Middle frontal gyrus (tissue), 1 donor: ENCODE data around the gene PGRMC2.

Source experiments
- DNase-seq: peaks from one replicate; pipeline ENCODE4 v3.0.0-alpha.2; 2015; ENCODE audit warnings: low spot score; ENCODE audit errors: extremely low spot score

PGRMC2 gene, protein sequence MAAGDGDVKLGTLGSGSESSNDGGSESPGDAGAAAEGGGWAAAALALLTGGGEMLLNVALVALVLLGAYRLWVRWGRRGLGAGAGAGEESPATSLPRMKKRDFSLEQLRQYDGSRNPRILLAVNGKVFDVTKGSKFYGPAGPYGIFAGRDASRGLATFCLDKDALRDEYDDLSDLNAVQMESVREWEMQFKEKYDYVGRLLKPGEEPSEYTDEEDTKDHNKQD

DNA sequence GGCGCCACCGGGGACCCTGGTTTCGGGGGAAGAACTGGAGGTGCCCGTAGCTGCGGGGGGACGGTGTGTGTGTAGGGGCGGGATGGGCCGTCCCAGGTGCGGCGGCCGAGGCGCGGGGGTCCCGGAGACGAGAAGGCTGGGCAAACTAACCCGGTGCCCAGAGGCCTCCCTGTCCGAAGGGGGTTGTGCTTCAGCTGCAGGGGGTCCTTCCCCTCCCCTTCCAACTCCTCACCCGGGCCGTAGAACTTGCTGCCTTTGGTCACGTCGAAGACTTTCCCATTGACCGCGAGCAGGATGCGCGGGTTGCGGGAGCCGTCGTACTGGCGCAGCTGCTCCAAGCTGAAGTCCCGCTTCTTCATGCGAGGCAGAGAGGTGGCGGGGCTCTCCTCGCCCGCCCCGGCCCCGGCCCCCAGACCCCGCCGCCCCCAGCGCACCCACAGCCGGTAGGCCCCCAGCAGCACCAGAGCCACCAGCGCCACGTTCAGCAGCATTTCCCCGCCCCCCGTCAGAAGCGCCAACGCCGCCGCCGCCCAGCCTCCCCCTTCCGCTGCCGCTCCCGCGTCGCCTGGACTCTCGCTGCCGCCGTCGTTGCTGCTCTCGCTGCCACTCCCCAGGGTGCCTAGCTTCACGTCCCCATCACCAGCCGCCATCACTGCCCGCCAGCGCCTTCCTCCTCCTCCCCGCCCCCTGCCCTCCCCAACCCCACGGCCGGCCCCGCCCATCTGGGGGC lies at the start of gene PGRMC2:
Gene PGRMC2, minus strand, starts transcription at position 673 of the 730 bp plus-strand sequence. Its CDS starts 23 bp downstream, at position 650.
- DNase-seq, result no peak

DNA sequence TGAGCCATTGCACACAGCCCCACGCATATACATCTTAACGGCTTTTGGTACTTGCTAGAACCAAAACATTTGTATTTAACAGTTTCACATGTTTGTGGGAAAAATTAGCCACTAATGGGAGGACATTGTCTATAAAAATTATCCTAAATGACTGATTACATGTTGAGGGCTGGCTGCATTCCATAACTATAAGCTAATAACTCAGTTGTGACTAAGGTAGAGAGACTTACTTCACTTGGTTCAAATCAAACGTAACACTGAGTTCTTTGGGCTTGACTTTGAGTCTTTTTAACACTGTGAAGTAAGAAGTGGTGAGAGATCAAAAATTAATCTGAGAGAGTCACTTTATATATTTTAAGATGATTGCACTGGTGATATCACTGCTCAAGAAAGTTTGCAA lies 47.9 kb upstream of the PGRMC2 start:
- no peak for DNase-seq

DNA sequence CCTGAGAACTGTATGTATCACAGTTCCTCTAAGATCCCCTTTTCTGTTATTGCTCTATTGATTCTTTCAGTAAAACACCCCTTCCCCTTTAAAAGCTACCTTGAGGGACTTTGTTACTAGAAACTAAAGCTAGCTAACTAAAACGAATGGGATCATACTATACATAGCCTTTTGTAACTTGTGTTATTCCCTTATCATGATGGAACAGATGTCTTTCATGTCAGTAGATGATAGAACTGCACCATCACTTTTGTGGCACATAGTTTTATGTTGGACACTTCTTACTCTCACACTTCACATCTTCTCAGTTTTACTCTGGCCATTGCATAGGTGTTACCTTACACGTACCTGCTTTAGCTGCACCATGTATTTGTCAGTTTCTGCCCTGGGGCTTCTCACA lies 46.6 kb upstream of the PGRMC2 start:
- DNase-seq, result no peak

DNA sequence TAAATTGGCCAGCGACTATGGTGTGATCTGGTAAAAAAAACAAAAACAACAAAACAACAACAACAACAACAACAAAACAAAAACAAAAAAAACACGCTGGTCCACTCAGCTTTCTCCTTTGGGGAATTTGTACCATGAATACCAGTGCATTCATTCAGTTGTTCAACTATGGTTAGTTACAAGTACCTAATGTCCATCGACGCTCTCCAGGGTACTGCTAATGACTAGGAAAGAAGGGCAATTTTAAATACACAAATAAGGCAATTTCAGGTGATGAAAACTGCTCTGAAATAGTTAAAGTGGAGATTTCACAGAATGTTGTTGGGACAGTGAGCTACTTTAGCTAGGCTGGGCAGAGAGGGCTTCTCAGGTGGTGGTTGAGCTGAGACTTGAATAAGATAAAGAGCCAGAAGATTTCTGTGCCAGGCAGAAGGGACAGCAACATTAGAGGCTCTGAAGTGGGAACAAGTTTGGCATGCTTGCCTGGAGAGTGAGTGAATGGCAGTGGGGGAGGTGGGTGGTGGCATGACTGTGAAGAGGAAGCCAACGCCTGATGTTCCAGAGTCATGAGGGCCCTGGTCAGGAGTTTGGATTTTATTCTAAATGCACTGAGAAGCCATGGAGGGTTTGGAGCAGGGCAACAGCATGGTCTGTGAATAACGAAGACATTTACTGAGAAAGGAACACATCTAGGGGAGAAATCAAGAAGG lies 45.9 kb upstream of the PGRMC2 start:
- DNase-seq, result no peak

DNA sequence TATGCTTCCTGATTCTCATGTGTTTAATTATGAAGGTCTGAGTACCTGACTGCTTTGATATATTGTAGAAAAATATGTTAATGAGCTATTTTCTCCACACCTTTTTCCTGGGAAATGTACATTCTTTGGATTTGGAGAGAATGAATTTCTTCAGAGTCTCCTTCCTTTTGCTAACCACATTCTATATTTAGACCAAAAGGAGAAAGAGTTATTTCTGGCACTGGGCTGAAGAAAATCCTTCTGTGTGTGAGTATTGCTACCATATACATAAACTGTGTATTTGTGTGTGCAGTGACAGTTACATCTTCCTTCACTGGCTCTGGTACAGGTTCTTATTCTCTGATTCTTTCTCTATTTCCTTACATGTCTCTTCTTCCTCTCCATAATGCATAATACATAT lies 44.5 kb upstream of the PGRMC2 start:
- no peak for DNase-seq

DNA sequence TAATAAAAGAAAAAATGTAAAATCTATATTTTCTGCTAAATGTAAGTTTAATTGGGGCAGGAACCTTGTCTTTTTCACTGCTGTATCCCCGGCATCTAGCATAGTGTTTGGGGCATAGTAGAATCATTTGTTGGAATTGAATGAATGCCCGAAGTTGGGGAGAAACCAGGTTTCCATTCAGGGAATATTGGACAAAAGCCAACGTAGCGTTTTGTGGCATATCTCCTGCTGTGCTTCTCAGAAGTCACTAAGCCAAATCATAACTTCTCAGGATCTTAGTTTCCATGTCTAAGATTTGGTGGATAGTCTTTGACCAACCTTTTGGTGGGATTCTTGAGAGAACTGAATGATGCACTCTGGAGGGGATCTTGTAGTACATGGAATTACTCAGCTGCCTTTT lies 42.0 kb upstream of the PGRMC2 start:
- DNase-seq, result no peak

DNA sequence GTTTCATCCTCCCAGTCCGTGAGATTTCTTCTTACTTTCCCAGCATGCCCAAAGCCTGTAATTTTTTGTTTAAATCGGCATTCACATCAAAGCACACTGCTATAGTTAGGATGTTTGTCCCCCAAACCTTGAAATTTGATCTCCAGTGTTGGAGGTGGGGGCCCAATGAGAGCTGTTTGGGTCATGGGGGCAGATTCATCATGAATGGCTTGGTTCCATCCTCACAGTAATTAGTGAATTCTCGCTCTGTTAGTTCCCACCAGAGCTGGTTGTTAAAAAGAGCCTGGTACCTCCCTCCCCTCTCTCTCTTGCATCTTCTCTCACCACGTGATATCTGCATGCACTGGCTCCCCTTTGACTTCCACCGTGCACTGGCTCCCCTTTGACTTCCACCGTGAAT lies 40.5 kb upstream of the PGRMC2 start:
- no peak for DNase-seq

DNA sequence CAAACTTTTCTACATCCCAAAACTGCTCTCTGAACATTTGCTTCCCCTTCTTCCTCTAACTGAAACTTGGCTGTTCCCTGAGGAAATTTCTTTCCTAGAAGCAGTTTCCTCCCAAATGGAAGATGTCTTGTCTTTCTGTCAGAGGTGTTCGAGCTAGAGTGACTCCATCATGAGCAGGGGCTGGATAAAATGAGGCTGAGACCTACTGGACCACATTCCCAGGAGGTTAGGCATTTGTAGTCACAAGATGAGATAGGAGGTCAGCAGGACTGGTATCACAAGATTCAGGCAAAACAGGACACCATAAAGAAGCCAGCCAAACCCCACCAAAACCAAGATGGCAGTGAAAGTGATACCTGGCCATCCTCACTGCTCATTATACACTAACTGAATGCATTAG lies 35.8 kb upstream of the PGRMC2 start:
- DNase-seq, result no peak

DNA sequence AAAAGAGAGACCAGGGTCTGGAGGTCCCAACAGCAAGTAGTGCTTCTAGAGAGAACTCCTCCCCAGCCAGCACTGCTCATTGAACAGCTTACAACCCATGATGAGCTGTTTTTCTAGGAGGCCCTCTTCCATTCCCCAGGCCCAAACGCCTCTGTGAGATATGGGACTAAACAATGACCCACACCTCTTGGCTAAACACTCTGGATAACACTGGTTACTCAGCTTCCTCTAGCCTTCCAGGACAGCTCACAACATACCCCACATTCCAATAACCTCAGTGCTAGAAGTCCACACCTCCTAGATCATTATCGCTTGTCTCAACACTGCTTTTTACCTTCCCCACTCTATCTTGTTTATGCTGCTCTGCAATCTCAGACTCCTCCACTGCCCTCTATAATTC lies 35.4 kb upstream of the PGRMC2 start:
- no peak for DNase-seq

DNA sequence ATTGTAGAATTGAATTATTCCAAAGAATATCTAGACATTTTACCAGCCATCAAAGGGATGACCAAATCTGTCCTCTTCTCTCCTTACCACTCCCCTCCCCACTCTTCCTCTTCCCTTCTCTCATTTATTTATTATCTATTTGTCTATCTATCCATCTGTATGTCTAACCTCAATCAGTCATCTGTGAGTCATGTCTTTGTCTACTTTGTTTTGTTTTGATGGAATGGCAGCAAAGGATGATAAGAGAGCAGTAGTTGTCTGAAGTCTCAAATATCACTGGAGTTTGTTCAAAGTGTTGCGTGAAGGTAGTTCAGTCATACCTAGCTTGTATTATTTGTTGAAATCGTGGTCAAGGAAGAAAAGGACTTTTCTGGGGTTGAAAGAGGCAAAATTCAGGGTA lies 34.7 kb upstream of the PGRMC2 start:
- DNase-seq, result no peak

DNA sequence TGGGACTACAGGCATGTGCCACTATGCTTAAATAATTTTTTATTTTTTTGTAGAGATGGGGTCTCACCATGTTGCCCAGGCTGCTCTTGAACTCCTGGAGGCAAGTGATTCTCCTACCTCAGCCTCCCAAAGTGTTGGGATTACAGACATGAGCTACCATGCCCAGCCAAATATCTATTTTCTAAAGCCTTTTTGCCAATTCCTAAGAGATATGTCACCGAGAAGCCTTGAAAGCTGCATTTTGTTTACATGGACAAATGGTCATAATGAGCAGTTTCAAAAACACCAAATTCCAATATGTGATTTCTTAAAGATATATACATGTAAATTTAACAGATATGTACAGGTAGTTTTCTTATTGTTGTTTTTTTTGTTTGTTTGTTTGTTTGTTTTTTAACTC lies 33.0 kb upstream of the PGRMC2 start:
- no peak for DNase-seq

DNA sequence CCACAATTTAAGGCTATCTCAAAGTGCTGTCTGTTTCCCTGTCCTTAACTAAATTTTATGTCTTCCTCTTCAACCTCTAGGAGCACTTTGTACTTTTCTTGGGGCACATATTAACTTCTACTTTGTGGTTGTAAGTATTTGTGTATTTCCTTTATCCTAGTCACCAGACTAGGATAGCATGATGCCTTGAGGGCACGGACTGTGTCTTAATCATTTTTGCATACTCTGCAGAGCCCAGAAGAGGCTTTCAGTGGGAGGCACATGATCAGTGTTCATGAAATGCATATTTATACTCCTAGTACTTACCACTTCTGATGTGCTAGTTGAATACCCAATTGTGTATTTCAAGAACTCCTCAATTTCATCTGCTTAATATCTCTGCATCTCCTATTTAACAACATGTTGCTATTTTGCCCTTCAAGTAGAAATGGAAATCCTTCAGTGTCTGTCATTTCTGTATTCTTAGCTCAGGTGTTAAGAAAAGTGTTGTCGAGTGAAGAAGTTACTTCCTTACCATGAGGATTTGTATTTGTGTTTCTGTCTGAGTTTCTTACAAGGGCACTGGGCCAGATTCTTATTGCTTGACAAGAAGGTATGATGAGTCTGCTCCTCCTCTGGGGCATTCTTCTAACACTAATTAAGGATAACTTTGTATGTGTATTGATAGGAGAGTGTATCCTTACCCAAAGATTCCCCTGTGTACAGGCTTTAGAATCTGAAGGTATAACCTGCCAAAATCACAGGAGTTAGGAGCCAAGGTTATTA lies 28.3 kb upstream of the PGRMC2 start:
- DNase-seq, result no peak

DNA sequence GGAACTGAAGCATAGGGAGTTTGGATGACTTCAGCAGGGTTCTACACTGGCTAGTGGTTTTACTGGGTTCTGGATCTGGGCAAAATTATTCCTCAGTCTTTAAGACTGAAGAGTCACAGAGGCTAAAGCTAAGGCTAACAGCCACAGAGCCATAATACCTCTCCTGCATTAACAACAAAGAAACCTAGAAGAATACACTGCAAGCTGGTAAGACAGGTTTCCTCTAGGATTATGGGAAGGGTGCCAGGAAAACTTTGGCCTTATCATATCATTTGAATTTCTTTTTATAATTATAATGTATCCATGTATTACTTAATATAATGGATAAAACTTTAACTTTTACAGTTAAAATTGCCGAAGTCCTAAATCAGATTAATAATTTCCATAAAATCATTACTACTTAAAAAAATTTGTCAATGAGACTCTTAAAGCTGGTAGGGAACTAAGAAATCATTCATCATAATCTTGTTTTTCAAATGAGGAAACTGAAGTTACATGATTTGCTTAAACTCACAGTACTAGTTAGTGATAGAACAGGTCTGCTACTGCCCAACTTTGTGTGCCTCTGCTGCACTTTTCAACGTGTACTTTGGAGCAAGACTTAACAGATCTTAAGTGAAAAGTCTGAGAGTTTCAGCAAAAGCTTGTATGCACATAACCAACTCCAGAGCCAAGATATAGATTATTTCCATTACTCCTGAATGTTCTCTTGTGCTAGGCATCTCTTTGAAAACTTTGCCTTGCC lies 24.2 kb upstream of the PGRMC2 start:
- DNase-seq, result no peak

DNA sequence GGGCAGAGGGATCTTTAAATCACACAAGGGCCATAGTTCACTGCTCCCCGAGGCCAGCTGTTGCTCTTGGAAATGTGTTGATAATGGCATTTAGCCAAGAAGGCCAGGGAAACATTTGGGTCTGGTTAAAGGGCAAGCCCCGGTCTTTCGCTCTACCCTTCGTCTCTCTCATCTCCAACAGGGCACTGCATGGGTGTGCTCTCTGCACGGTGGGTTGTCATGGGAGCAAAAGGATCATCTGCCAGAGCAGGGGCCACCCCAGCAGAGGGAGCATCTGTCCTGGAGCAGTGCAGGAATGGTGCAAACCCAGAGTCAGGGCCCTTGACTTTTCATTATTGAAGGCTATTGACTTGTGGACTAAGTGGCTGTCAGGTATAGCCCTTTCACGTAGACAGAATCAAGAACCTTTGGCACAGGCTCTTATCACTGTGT lies 22.7 kb upstream of the PGRMC2 start:
- no peak for DNase-seq

DNA sequence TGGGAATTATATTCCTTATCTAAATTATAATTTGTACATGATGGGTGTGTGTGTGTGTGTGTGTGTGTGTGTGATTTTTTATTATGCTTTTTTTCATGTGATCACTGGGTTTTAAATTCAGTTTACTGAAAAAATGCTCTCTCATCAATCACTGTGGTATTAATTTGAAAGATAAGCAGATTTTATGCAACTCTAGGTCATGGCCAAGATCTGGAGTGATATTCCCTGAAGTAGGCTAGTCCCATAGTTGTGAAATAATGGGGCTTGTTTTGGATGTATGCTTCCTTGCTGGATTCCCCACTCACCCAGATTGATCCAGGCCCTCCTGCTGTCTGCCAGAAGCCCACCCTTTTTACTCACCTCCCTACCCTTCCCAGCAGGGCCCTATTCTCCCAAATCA lies 22.0 kb upstream of the PGRMC2 start:
- no peak for DNase-seq

DNA sequence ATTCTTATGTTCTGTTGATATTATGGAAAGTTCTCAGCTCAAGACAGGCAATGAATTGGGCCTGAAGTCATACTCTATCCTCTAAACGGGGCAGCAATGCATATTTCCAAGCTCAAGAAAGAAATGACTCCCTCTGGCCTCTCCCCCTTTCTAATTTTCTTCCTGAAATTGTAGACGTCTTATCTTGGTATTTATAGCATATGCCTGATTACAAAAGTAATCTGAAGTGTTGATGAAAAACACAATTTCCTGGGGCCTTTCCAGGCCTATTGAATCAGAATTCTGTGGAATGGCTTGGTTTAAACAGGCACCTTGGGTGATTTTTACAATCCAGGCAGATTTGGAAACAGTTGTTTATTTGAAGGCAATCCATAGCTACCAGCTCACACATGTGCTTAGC lies 21.4 kb upstream of the PGRMC2 start:
- no peak for DNase-seq

DNA sequence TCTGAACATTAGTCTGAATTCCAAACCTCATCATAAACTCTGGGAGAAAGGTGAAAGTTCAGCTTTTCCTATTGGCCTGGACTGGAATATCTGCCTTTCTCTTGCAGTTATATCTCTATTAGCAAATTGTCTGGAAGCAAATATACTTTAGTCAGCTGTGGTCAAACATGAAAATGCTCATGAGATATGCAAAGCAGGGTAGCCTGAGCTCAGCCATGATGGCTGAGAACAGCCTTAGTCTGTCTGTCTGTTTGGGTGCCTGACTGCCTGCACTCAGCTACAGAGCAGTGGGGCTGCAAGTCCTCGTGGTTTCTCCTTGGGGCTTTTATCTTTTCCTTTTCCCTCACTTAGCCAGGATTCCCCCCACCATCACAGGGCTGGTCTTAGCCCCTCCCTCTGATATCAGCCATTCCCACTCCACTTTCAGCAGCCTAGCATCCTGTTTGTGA lies 19.5 kb upstream of the PGRMC2 start:
- DNase-seq, result no peak

DNA sequence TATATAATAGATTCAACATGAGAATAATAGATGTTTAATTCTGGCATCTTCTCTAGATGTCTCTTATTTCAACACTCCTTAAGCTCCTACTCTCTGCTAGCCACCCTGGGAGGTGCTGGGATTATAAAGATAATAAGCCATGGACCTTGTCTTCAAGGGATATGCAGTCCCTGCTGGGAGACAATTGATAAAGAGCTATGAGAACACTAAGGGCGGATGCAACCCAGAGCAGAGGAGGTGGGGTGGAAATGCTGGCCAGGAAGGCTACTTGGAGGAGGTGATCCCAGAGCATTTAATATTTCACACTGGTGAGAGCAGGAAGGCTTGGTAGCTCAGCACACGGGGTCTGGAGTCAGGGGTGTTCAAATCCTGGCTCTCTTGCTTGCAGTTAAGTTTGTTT lies 18.3 kb upstream of the PGRMC2 start:
- DNase-seq, result no peak

DNA sequence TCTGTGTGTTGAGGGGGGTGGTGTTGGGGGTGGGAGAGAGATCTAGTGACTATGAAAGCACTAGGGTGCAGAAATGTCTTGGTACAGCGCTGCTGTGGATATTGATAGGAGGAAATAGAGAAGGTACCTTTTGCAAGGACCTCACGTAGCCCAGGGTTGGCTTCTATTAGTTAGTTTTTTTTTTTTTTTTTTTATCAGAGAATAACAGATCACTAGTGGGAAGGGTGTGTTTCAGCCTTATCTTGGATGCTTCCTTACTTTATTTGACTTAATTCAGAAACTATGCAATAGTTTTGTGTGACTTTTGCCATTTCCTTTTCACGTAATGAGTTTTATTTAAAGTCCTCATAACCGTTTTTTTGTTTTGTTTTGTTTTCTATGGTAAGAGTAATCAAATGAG lies 16.4 kb upstream of the PGRMC2 start:
- DNase-seq, result no peak

DNA sequence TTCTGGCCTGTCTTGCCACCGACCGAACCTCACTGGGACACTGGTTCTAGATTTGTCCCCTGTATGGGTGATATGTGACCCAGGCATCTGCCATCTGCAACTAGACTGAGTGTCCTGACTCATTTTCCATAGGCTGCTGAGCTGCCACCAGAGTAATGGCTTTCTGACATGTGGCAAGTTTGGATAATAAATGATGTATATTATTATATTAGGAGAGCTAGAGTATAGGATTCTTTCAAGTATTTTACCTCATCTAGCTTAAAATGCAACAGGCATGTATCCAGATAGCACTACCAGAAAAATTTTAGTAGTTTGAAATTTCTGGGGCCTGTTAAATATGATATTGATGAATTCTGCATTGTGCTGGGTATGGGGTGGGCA lies 15.8 kb upstream of the PGRMC2 start:
- no peak for DNase-seq

DNA sequence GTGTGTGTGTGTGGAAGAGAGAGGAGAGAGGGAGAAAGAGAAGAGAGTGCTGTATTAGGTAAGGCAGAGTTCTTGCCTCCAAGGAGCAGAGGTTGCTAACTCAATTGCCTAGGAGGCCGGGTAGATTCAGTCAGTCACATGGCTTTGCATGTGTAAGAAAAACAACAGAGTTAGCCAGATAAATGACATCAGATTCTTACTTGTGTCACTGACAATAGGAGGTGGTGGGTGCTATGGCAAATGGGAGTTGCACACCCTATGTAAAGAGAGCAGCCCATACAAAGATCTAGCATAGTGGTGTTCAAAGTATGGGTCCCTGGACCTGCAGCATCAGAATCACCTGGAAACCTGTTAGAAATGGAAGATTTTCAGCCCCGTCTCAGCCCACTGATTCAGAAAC lies 14.4 kb upstream of the PGRMC2 start:
- no peak for DNase-seq
